Left renal cortex interstitium (tissue), 4 donors: ENCODE results near the gene CD44. TPM values are rescaled to one million over a fixed set of nuclear protein-coding genes. Genes with fewer than 3 reads are reported as not detected.
A peak's percentile ranks its signal among the peaks of the same experiment; 100 is the strongest.
"Not testable (repeated sequence)": the region's sequence is repeated elsewhere in the genome, so short reads cannot be mapped to it uniquely, and the experiment has no call there.

Experiments used
- DNase-seq, 4 donors: peaks; one replicate each; pipeline ENCODE4 v3.0.0-alpha.2; 2013; ENCODE audit warnings: low read depth in 4 of 4, low spot score in 2 of 4, missing footprints in 1 of 4
- polyA plus RNA-seq, 4 donors: library from polyadenylated mRNA; unstranded; fragments of 120-200 nt; gene quantifications; one replicate each; pipeline ENCODE4 v1.2.1, GENCODE V29; 2013; ENCODE audit not compliant: insufficient read length in 4 of 4

Gene CD44
- polyA plus RNA-seq, 4 donors, result 10.2 to 20.3 (median 10.7) TPM

DNA sequence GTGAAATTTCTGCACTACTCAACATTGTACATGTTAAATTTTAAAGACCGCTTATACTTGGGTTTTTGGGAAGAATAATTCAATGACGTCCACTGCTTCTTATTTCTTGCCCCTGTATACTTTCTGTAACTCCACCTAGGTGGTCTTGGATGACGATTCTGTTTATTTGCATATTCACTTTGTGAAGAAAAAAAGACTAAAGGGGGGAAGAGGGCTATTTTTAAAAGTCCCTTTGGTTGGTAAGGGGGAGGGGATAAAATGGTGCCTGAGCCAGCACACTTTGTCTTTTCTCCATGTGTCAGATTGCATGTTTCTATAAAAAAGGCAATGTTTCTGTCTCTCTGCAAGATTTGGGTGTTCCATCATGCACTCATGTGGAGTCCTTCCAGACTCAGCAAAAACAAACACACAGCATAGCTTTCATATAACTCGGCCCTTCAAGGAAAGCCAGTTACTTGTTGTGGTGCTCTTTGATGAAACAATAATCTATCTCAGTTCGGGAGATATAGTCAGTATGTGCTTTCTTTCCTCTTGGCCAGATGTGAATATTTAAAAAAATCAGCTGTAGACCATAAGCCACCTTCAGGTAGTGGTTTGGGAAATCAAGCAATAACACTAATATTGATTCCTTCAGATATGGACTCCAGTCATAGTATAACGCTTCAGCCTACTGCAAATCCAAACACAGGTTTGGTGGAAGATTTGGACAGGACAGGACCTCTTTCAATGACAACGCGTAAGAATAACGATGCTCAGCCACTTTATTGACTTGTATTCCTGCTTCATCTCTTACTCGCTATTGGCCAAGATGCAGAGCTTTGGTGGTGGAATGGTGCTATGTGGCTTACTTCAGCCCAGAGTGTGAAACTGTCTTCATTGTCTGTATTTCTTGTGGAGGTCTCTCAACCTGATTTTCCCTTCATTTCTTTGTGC is 68.8 kb downstream of the CD44 start:
- DNase-seq, result no peak

DNA sequence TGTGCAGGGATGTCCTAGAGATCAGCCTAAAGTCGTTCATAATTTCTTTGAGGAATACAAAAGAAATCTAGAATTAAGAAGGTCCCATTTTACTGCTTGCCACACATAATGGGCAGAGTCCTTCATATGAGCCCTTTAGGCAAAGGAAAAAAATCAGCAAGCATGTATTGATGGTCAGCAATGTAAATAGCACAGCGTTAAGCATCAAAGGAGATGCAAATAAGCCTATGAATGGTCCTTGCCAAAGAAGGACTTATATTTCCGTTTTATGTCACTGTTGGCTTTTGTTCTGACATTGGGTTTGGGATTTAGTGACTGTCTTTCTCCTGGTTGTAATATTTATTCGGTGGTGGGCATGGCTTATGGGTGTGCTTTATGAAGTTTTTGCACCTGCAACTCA is 69.8 kb downstream of the CD44 start:
- DNase-seq, result no peak

DNA sequence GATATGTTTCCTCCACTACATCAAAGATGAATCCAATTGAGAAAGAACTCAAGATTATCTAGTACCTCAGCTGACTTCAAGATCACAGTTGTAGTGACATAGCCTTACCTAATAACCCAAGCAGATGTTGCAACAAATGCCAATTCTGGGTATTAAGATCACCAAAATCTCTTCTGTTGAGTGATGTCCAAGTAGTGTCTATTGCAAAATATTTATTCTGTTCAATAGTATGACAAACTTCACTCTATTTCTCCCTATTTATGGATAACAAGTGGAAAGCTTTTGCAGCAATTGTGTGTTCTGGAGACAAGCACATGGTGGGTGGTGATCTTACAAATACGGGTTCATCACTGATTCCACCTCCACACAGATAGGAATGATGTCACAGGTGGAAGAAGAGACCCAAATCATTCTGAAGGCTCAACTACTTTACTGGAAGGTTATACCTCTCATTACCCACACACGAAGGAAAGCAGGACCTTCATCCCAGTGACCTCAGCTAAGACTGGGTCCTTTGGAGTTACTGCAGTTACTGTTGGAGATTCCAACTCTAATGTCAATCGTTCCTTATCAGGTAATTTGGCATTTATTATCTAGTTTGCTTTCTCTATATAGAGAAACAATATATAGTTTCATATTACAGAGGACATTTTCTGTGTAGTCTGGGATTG is 72.0 kb downstream of the CD44 start:
- no peak for DNase-seq

DNA sequence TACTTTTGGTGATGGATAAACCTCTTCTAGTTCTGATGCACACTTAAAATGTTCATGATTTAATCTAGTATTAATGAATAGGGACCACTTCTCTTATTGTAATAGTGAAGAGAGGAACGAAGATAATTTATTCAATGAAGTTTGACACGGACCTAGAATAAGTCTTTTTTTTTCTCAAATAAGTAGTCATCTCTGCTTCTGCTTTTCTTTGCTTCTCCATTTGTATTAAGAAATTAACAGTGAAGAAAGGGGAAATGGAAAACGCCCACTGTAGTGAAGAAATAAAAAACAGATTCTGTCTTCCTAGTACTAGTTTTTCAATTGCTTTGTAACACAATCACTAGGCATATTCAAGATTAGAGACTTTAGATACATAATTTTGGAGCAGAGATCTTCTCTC is 73.0 kb downstream of the CD44 start:
- no peak for DNase-seq

DNA sequence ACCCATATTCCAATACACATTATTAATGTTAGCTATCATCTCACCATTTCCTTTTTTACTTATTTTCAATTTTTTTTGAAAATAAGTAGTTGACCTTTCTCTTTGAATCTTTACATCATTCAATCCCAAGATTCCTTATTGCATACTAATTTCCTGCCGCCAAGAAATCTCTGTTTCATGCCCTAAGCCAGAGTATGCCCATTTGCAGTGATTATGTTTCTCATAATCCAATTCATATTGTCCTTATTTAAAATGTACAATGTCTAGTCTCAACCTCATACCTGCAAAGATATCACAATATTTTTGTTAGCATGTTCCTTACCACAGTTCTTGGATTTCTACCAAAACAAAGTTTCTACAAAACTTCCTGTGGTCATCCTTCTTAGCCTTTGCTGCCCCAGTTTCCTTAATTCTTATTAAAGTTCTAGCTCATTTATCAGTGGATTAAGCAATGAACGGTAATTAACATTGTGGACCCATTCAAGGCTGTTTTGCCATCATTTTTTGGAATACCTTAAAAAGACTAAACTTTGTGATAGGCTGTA is 75.3 kb downstream of the CD44 start:
- DNase-seq, result no peak

DNA sequence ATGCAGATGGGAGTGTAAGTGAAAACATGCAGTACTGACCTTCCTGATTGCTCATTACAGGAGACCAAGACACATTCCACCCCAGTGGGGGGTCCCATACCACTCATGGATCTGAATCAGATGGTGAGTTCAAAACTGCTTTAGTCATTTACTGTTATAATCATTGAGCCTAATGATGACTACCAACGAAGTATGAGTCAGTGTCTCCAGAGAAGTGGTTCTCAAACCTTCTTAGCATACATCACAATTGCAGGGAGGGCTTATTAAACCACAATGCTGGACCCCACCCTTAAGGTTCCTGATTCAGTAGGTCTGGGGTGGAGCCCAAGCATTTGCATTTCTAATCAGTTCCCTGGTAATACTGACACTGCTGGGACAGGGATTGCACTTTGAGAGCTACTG is 75.8 kb downstream of the CD44 start:
- DNase-seq, result no peak

DNA sequence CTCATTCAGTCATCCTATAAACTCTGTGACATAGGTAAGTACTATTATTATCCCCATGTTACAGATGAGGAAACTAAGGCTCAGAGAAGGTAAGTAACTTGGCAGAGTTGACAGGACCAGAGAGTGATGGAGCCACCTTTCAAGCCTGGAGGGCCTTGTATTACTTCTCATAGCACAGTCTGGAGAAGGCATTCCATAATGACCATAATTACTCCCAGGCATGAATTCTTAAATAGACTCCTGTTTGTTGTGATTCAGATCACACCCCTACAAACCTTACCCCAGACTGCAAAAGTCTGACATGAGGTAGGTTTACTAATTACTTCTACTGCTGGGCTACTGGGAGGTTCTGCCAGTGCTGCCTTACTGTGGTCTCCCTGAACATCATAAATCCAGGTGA is 77.0 kb downstream of the CD44 start:
- no peak for DNase-seq

DNA sequence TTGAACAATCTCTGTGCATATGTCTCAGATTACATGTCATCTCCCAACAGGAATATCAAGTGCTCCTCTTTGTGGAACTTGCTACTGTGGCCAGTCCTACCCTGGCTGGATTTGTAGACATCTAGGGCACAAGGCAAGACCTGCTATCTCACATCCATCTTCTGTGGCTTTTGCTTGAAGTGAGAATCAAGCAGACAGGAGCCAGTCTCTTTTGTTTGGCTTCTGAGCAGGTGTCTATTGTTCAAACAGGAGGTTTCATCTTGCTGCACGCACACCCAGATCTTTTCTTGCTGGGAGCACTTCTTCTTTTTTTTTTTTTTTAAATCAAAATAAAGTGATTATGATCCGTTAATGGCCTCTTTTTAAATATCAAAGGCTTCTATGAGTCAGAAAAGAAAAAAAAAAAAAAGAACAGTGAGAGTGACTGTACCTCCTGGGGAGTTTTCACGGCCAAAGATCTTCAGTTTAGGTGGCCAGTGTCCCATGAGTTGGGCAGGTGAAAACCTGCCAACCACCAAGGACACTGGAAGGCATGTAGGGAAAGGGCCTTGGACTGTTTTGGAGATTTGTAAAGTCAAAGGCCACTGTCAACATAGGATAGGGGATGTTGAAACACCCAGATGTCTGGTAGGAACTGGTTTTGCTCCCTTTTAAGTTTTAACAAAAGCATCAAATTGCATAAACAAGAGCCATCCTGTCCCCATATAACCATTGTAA is 78.1 kb downstream of the CD44 start:
- DNase-seq, result no peak

DNA sequence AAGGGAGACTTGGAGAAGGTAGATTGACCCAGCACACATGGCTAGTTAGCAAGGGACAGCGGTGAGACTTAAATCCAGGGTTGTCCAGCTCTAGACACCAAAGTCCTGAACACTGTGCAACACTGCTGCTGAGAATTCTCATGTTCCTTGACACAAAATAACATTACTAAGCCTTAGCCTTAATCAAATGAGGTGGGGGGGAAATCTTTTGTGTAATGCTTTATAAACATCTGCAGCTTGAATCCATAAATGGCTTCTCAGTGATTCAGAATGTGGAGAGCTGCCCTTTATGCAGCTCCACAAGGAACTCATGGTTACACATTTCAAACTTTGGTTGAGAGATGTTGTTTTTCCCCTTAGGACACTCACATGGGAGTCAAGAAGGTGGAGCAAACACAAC is 80.0 kb downstream of the CD44 start:
- no peak for DNase-seq

DNA sequence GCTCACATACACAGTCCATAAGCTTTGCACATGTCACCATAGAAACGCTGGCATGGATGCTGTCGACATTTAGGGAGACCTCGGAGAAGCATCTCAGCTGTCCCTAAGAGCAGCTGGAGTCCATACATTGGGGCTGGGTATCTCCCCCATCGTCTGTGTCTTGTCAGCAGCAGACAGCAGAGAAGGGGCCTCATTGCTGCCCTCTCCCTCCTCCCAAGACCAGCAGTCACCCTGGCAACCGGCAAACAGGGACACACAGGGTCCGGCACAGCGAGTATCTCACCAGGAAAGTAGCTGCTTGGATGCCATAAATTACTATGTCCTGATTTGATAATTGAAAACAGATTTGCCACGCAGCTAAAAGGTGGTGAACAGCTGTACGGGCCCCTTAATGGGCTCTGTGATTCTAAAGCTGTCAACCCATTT is 84.4 kb downstream of the CD44 start:
- peak; percentile 41 to 61 (median 56) for DNase-seq

DNA sequence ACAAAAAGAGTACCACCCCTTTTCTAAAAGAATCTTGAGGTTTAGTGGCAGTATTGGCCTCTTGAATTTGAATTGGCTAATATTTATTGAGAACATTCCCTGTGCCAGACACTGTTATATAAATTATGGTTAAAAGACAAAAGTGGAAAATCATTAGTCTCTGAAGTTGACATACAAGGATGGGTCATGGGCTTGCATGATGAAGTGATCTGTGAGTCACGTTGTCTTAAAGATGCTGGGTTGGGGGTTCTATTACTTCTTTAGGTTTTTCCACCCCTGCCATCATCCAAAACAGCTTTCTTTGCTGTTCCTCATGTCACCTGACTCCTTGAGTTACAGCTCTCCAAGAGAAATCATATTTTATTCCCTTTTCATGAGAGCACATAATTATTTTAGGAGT is 85.0 kb downstream of the CD44 start:
- no peak for DNase-seq

DNA sequence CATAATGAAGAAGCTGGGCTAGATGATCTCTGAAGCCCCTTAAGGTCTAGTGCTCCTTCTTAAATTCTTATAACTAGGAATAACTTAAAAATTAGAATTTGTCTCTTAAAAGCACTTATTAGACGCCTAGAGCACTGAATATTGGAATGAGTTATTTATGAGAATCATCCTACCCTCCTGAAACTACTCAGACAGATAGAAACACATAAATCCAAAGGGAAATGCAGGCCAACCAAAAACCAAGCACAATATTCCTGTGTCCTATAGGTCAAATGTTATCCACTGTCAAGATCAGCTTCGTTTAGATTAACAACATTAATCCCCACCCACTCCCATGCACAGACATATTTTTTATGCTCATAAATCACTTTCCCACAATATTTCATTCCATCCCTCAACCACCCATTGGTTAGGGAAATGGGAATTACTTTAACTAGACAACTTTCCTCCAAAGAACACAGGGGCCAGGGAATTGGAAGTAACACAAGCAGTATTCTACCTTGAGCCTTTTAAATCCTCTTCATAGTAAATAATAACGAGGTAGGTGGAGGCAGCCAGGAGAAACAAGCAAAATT is 87.1 kb downstream of the CD44 start:
- no peak for DNase-seq

DNA sequence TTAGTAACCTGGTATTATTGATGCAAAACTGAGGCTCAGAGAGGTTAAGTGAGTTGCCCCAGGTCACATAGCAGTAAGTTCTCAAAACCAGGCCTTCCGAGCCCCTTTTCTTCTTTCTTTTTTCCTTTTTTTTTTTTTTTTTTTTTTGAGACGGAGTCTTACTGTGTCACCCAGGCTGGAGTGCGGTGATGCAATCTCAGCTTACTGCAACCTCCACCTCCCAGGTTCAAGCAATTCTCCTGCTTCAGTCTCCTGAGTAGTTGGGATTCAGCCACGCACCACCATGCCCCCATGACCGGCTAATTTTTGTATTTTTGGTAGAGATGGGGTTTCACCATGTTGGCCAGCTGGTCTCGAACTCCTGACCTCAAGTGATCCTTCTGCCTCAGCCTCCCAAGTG is 87.8 kb downstream of the CD44 start:
- not testable (repeated sequence) for DNase-seq

DNA sequence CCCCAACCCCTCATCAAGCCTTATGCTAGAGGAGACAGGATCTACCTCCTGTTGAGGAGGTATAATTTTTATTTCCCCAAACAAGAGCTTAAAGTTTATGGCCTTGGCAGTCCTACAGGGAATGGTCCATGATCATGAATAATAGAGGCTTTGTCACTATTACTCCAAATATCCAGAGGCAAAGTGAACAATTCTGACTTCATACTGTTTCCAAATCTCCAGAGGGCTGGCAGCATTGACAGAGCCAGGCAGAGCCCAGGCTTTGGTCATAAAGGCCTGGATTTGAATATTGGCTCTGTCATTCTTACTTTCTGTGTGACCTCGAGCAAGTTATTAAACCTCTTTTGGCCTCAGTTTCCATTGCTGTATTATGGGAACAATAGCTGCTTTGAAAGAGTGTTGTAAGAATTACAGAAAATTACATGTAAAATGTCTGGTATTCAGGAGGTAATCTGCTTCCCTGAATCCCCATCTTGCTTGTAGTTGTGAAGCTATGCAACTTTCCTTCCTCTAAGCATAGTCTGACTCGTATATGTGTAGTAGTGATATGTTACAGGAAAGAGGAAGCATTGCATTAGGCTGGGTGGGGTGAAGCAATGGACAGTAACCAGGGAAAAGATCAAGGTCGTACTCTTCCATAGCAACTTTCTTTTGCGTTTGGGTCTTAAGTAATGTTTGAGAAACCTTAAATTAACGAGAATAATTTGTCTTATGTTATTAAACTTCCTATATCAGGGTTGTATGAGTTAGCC is 88.8 kb downstream of the CD44 start:
- no peak for DNase-seq

DNA sequence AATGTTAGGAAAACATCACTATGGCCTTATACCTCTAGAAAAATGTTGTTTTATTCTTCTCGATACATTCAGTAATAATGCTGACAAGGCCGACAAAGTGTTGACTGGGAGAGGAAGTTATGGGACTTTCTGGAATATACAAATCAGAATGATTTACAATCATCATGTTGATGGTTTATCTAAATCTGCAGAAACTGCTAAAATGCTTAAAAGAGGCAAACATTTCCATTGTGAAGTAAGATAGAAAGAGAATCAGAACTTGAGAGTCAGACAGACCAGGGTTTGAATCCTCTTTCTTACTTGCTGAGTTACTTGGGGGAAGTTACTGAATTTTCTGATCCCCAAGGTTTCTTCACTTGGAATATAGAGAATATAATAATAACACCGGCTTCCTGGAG is 89.4 kb downstream of the CD44 start:
- DNase-seq, result no peak

DNA sequence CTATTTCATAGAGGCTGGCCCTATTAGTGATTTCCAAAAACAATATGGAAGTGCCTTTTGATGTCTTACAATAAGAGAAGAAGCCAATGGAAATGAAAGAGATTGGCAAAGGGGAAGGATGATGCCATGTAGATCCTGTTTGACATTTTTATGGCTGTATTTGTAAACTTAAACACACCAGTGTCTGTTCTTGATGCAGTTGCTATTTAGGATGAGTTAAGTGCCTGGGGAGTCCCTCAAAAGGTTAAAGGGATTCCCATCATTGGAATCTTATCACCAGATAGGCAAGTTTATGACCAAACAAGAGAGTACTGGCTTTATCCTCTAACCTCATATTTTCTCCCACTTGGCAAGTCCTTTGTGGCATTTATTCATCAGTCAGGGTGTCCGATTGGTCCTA is 91.4 kb downstream of the CD44 start:
- no peak for DNase-seq

DNA sequence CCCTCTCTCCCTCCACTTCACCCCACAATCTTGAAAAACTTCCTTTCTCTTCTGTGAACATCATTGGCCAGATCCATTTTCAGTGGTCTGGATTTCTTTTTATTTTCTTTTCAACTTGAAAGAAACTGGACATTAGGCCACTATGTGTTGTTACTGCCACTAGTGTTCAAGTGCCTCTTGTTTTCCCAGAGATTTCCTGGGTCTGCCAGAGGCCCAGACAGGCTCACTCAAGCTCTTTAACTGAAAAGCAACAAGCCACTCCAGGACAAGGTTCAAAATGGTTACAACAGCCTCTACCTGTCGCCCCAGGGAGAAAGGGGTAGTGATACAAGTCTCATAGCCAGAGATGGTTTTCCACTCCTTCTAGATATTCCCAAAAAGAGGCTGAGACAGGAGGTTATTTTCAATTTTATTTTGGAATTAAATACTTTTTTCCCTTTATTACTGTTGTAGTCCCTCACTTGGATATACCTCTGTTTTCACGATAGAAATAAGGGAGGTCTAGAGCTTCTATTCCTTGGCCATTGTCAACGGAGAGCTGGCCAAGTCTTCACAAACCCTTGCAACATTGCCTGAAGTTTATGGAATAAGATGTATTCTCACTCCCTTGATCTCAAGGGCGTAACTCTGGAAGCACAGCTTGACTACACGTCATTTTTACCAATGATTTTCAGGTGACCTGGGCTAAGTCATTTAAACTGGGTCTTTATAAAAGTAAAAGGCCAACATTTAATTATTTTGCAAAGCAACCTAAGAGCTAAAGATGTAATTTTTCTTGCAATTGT is 92.3 kb downstream of the CD44 start:
- no peak for DNase-seq

DNA sequence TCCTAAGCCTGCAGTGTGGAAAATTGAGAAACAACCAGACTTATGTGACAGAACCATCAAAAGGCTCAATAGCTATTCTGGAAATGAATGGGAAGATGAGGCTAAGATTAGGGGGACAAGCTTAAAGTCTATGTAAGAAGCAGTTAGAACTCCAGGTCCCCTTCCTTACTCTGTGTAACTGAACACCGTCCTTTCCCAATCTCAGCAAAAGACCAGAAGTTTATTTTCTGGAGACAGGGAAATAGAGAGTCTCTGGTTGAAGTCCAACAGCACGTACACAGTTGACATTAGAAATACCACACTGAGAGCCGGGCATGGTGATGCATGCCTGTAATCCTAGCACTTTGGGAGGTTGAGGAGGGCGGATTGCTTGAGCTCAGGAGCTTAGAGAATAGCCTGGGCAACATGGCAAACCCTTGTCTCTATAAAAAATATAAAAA is 93.9 kb downstream of the CD44 start:
- no peak for DNase-seq

DNA sequence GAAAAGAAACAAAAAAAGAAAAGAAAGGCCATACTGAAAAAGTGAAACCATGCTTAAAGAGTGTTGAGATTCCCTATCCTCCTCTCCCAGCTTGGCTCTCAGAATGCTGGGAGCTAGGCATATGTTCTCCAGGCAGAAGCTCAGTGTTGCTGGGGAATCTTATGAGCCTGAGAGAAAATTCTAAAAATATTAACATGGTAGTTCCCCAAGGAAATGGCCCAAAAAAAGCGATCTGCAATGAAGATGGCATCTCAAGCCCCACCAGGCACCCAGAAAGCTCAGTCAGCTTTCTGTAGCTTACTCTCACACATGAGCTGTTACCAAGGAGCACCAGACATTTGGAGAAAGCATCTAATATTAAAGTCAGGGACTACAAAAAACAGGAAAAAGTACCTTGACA is 94.5 kb downstream of the CD44 start:
- no peak for DNase-seq
